ENCODE measurements around the gene ARHGAP32.

- TF ChIP-seq CTCF (IDR thresholded peaks at IDR 0.05; ENCODE audit: insufficient read depth, low read length, poor library complexity, severe bottlenecking), result no peak
- no peak for TF ChIP-seq EZH2phosphoT487 (conservative IDR thresholded peaks at IDR 0.05; ENCODE audit: low read length)
Measured at GRCh38 chr11:129167315-129167714, 24.8 kb downstream of the ARHGAP32 start.
